Thyroid gland (tissue), 4 donors: Measurements from ENCODE around the gene KCNC3.

Experiments used
- CTCF ChIP-seq, 6 experiments: fragments of 200-600 bp in 3 of 6; fragments of 450-650 bp in 3 of 6; sonication (generic) in 3 of 6; IDR thresholded peaks; one replicate each; pipeline ENCODE4 v1.5.1; 2016 to 2019; ENCODE audit warnings: antibody characterized with exemption in 6 of 6, mild to moderate bottlenecking in 2 of 6, inconsistent platforms in 1 of 6, moderate library complexity in 1 of 6
- POLR2A ChIP-seq, 2 donors: fragments of 450-650 bp; IDR thresholded peaks; one replicate each; pipeline ENCODE4 v1.6.1; 2017; ENCODE audit warnings: antibody characterized with exemption in 2 of 2, mild to moderate bottlenecking in 2 of 2, moderate library complexity in 1 of 2

- no peak for TF ChIP-seq CTCF (IDR thresholded peaks at IDR 0.05)
- no peak for TF ChIP-seq POLR2A (IDR thresholded peaks at IDR 0.05)
Measured at GRCh38 chr19:50277966-50278580, 51.1 kb downstream of the KCNC3 start.
